ENCODE data around the gene GRIK4.

GRCh38 chr11:120540744-120541465, 29.4 kb downstream of the GRIK4 start:
- TF ChIP-seq CTCF (IDR thresholded peaks at IDR 0.05; ENCODE audit: extremely low read depth in 1 of 2, insufficient read depth in 1 of 2, low read depth in 1 of 2, low read length in 2 of 2) (no peak), POLR2AphosphoS5 (IDR thresholded peaks at IDR 0.05; ENCODE audit: insufficient read depth, low read depth, low read length) (no peak), EZH2 (IDR thresholded peaks at IDR 0.05; ENCODE audit: borderline replicate concordance, low read depth, low read length, severe bottlenecking) (no peak), POLR2A (IDR thresholded peaks at IDR 0.05; ENCODE audit: low read depth, low read length) (no peak), MYC (IDR thresholded peaks at IDR 0.05; ENCODE audit: low read depth, low read length) (no peak), MAX (IDR thresholded peaks at IDR 0.05; ENCODE audit: insufficient read depth, insufficient read length) (no peak)
